ENCODE measurements around the gene FBXO31. TPM values are rescaled to one million over a fixed set of nuclear protein-coding genes. Genes with fewer than 3 reads are reported as not detected.

Gene FBXO31
- total RNA-seq, 6 experiments from 2014 or later, result 23.0 to 30.0 (median 25.1) TPM

DNA sequence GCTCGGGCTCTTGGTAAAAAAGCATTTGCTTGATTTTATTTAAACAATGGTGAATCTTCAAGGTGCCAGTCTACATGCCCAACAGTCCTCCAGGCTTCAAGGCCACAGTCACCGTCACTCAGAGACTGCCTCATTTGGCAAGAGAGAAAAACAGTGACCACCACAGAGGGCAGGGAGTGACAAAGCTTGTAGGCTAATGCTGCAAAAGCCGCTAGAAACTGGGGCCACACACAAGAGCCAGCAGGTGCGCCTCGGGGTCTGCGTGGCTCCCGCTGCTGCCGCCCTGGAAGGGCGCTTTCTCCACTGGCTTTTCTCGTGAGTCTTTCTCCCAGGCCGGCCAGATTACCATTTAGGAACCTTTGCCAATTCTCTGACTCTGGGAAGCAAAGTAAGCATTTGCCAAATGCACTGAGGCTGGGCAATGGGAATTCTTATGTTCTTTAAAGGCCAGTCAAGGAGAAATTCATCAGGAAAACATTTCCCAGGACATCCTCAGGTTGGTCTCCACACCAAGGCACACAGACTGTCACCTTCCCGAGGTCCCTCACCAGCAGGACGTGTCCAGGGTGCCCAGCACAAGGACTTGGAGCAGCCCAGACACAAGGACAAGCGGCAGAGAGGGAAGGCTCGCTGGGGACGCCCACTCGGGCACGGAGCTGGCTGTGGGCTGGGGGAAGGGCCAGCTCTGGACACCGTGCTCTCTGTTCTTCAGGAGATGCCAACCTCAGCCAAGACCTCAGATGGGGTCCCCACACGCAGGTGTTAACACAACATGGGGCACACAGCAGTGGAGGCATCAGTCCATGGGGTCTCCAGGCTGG is 53.9 kb downstream of the FBXO31 start:
- Mint-ChIP-seq H3K4me1 (ENCODE audit: low read depth) (peaks cover 27% of the 10 kb centered on the region), H3K36me3 (ENCODE audit: low read depth) (peaks cover 6% of the 10 kb centered on the region; the same call in 1 of the 2 replicates), H3K4me3 (no peak overlapping the region), H3K9me3 (no peaks in the 10 kb centered on the region), H3K27ac (no peak overlapping the region), H3K27me3 (ENCODE audit: insufficient read depth) (no peaks in the 10 kb centered on the region; the same call in 1 of the 2 replicates)
- no peak for DNase-seq
- TF ChIP-seq, protein P1, sequence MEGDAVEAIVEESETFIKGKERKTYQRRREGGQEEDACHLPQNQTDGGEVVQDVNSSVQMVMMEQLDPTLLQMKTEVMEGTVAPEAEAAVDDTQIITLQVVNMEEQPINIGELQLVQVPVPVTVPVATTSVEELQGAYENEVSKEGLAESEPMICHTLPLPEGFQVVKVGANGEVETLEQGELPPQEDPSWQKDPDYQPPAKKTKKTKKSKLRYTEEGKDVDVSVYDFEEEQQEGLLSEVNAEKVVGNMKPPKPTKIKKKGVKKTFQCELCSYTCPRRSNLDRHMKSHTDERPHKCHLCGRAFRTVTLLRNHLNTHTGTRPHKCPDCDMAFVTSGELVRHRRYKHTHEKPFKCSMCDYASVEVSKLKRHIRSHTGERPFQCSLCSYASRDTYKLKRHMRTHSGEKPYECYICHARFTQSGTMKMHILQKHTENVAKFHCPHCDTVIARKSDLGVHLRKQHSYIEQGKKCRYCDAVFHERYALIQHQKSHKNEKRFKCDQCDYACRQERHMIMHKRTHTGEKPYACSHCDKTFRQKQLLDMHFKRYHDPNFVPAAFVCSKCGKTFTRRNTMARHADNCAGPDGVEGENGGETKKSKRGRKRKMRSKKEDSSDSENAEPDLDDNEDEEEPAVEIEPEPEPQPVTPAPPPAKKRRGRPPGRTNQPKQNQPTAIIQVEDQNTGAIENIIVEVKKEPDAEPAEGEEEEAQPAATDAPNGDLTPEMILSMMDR (IDR thresholded peaks at IDR 0.05), result no peak

DNA sequence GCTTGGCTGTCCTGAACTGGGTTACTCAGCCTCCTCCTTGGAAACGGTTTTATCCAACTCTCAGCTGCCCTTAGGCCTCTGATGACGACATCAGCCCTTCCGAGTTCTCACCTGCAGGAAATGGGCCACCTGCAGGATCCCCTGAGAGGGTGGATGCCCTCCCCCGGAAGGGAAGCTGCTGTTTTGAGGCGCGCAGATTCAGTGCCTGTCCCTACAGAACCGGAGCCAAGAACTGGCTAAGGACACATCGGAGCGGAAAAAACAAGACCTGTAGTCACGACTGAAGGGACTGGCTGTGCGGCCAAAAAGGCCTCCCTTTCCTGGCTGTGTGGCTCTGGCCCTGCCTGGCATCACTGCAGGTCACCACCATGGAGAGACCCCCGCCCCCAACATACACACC is 54.7 kb downstream of the FBXO31 start:
- H3K9me3 Mint-ChIP-seq, result no peaks in the 10 kb centered on the region
- TF ChIP-seq, protein P1 (IDR thresholded peaks at IDR 0.05), result no peak
- H3K4me1 Mint-ChIP-seq (ENCODE audit: low read depth), result peaks cover 27% of the 10 kb centered on the region
- no peak overlapping the region for H3K27ac Mint-ChIP-seq
- peaks cover 6% of the 10 kb centered on the region; the same call in 1 of the 2 replicates for H3K36me3 Mint-ChIP-seq (ENCODE audit: low read depth)
- H3K27me3 Mint-ChIP-seq (ENCODE audit: insufficient read depth), result no peaks in the 10 kb centered on the region; the same call in 1 of the 2 replicates
- H3K4me3 Mint-ChIP-seq, result no peak overlapping the region
- DNase-seq, result no peak

DNA sequence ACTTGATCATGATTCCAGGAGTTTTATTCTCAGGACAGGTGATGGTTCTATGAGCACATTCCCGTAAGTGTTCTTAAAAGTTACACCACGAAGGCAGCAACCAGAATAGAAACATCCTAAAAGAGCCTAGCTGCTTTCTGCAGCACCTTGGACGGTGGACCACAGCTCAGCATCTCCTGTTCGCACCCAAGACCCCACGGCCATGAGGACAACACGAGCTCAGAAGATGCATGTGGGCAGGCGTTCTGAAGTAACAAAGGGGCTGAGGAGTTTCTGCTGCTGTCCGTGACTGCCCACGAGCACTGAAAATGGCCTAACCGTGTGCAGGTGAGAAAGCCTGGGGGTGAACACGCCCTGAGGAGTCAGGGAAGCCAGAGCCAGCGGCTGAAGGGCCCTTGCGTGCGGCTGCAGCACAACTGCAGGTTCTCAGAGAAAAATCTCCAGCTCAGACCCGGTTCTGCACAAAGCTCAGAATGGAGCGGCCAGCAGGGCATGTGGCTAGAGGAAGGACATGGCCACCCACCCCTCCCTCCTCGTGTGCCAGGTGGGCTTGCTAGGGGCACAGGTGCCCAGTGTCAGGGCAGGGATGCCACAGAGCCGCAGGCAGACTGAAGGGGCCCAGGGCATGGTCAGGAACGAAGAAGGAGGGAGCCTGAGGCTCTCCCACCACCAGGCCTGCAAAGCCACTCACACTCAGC is 55.6 kb downstream of the FBXO31 start:
- Mint-ChIP-seq H3K27ac (no peak overlapping the region), H3K9me3 (no peaks in the 10 kb centered on the region), H3K4me3 (no peak overlapping the region), H3K36me3 (ENCODE audit: low read depth) (peaks cover 6% of the 10 kb centered on the region; the same call in 1 of the 2 replicates), H3K4me1 (ENCODE audit: low read depth) (peaks cover 27% of the 10 kb centered on the region), H3K27me3 (ENCODE audit: insufficient read depth) (no peaks in the 10 kb centered on the region; the same call in 1 of the 2 replicates)
- DNase-seq, result no peak
- TF ChIP-seq, protein P1 (IDR thresholded peaks at IDR 0.05), result no peak

DNA sequence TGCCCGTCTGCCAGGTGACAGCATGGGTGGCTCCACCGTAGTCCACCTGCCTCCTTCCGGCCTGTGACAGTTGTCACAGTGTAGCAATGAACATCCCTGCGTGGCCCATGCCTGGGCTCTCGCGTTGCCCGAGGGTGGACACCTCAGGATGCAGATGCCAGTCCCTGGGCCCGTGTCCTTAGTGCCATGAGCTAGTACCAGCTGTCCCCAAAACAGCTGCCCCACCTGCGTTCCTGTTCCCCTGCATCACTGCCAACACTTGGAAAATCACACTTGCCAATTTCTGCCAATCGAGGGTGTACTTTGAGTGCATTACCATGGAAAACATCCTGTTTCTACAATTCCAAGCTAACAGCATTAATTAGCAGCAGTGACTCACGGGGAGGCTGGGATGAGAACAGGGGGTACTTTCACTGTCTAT is 57.4 kb downstream of the FBXO31 start:
- H3K4me3 Mint-ChIP-seq, result no peak overlapping the region
- peak overlapping the region; percentile 59 for H3K27ac Mint-ChIP-seq
- peaks cover 6% of the 10 kb centered on the region; the same call in 1 of the 2 replicates for H3K36me3 Mint-ChIP-seq (ENCODE audit: low read depth)
- TF ChIP-seq, protein P1 (IDR thresholded peaks at IDR 0.05), result no peak
- DNase-seq, result peak; percentile 9
- no peaks in the 10 kb centered on the region for H3K9me3 Mint-ChIP-seq
- peaks cover 18% of the 10 kb centered on the region for H3K4me1 Mint-ChIP-seq (ENCODE audit: low read depth)
- no peaks in the 10 kb centered on the region; the same call in 1 of the 2 replicates for H3K27me3 Mint-ChIP-seq (ENCODE audit: insufficient read depth)

DNA sequence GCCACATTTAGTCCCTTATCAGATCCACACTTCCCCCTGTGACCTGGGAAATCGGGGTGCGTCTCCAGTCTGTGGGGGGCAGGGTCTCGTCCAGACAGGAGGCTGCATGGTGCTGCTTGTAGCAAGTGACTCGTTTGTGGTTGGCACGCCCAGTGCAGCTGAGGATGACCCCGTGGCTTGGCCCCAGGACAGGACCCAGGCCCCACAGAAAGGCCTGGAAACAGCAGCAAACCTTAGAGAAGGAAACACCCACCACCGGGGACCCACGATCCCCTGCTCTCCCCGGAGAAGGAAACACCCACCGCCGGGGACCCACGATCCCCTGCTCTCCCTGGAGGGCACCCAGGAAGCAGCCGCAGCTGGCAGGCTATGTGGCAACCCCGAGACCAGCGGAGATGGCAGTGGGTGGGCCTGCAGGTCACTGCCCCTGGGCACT is 58.1 kb downstream of the FBXO31 start:
- H3K4me1 Mint-ChIP-seq (ENCODE audit: low read depth), result peaks cover 18% of the 10 kb centered on the region
- TF ChIP-seq, protein P1 (IDR thresholded peaks at IDR 0.05), result no peak
- no peak overlapping the region for H3K4me3 Mint-ChIP-seq
- no peaks in the 10 kb centered on the region; the same call in 1 of the 2 replicates for H3K27me3 Mint-ChIP-seq (ENCODE audit: insufficient read depth)
- H3K36me3 Mint-ChIP-seq (ENCODE audit: low read depth), result no peaks in the 10 kb centered on the region
- DNase-seq, result no peak
- no peaks in the 10 kb centered on the region for H3K9me3 Mint-ChIP-seq
- no peak overlapping the region for H3K27ac Mint-ChIP-seq
